ENCODE results near the gene ATAD3A. TPM values are rescaled to one million over a fixed set of nuclear protein-coding genes. Genes with fewer than 3 reads are reported as not detected.
"Not testable (repeated sequence)": the region's sequence is repeated elsewhere in the genome, so short reads cannot be mapped to it uniquely, and the experiment has no call there.

ATAD3A gene
- total RNA-seq, 1 experiment from 2014 or later: 63.2 TPM

- ChIA-PET CTCF (interaction anchor here (0.7 kb wide), 1 partner anchor 14 kb away, joined by 3 read pairs; no protein-coding TSS in a partner anchor), POLR2A (interaction anchor here (0.7 to 1.0 kb wide), 2 partner anchors 13 to 16 kb away, joined by 3 read pairs; no protein-coding TSS in a partner anchor)
- H3K4me1 Mint-ChIP-seq (ENCODE audit: insufficient read depth, unreplicated experiment); intact Hi-C loops (cut with micrococcal nuclease); H3K4me3 Mint-ChIP-seq (ENCODE audit: unreplicated experiment); H3K27me3 Mint-ChIP-seq (ENCODE audit: insufficient read depth, unreplicated experiment); H3K27ac Mint-ChIP-seq (ENCODE audit: low read depth, unreplicated experiment); DNase-seq (ENCODE audit: unreplicated experiment); BruUV-seq (replicated peaks); H3K9me3 Mint-ChIP-seq (ENCODE audit: unreplicated experiment): not testable (repeated sequence)
- peaks cover 62% of the 10 kb centered on the region for H3K36me3 Mint-ChIP-seq (ENCODE audit: insufficient read depth, unreplicated experiment)
Observed at GRCh38 chr1:1557688-1558087, 45.7 kb downstream of the ATAD3A start.

DNA sequence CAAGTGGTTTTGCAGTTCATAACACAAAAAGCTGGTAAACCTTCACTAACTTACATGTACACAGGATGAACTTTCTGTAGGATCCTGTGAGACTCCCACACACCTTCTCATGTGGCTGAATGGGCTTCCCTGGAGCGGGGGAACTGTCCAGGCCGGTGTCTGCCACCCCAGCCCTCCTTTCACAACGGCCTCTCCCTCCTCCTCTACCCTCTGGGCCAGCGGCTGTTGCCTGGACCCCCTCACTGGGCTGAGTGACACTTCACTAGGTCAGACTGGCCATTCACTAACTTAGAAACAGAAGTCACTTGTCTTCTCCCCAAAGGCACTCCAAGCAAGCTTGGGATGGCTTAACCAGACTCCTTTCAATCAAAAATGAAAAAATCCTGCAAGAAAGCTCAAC is 46.6 kb downstream of the ATAD3A start:
- TF ChIP-seq, protein P1, sequence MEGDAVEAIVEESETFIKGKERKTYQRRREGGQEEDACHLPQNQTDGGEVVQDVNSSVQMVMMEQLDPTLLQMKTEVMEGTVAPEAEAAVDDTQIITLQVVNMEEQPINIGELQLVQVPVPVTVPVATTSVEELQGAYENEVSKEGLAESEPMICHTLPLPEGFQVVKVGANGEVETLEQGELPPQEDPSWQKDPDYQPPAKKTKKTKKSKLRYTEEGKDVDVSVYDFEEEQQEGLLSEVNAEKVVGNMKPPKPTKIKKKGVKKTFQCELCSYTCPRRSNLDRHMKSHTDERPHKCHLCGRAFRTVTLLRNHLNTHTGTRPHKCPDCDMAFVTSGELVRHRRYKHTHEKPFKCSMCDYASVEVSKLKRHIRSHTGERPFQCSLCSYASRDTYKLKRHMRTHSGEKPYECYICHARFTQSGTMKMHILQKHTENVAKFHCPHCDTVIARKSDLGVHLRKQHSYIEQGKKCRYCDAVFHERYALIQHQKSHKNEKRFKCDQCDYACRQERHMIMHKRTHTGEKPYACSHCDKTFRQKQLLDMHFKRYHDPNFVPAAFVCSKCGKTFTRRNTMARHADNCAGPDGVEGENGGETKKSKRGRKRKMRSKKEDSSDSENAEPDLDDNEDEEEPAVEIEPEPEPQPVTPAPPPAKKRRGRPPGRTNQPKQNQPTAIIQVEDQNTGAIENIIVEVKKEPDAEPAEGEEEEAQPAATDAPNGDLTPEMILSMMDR (IDR thresholded peaks at IDR 0.05; ENCODE audit: unreplicated experiment): no peak
- Mint-ChIP-seq H3K27ac (ENCODE audit: low read depth, unreplicated experiment) (no peak overlapping the region), H3K4me1 (ENCODE audit: insufficient read depth, unreplicated experiment) (peaks cover 8% of the 10 kb centered on the region), H3K4me3 (ENCODE audit: unreplicated experiment) (no peak overlapping the region), H3K36me3 (ENCODE audit: insufficient read depth, unreplicated experiment) (peaks cover 70% of the 10 kb centered on the region), H3K9me3 (ENCODE audit: unreplicated experiment) (no peaks in the 10 kb centered on the region), H3K27me3 (ENCODE audit: insufficient read depth, unreplicated experiment) (no peaks in the 10 kb centered on the region)
- ChIA-PET POLR2A (no interaction called here), CTCF (no interaction called here)
- intact Hi-C loops (cut with micrococcal nuclease): no loop called here
- DNase-seq (ENCODE audit: unreplicated experiment): no peak
- no TSS peak for BruUV-seq (replicated peaks)

GRCh38 chr1:1559066-1559465 is 47.1 kb downstream of the ATAD3A start:
- Mint-ChIP-seq H3K9me3 (ENCODE audit: unreplicated experiment) (no peaks in the 10 kb centered on the region), H3K4me1 (ENCODE audit: insufficient read depth, unreplicated experiment) (peaks cover 8% of the 10 kb centered on the region), H3K36me3 (ENCODE audit: insufficient read depth, unreplicated experiment) (peaks cover 75% of the 10 kb centered on the region), H3K27me3 (ENCODE audit: insufficient read depth, unreplicated experiment) (no peaks in the 10 kb centered on the region), H3K27ac (ENCODE audit: low read depth, unreplicated experiment) (no peak overlapping the region), H3K4me3 (ENCODE audit: unreplicated experiment) (no peak overlapping the region)
- BruUV-seq (replicated peaks): no TSS peak
- TF ChIP-seq, protein P1 (IDR thresholded peaks at IDR 0.05; ENCODE audit: unreplicated experiment): no peak
- CTCF ChIA-PET: no interaction called here
- intact Hi-C loops (cut with micrococcal nuclease): no loop called here
- POLR2A ChIA-PET: no interaction called here
- no peak for DNase-seq (ENCODE audit: unreplicated experiment)

DNA sequence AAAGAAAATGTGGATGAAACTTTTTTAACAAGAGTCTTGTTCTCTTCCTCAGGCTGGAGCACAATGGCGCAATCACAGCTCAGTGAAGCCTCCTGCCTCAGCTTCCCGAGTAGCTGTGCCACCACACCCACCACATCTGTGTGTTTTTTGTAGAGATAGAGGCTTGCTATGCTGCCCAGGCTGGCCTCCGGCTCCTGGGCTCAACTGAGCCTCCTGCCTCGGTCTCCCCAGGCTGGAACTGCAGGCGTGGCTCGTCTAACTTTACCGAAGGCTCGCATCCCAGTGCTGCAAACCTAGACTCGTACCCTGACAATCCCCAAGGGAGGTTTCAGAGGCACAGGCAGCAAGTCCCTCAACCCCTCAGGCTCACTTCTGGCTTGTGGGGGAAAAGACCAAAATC is 48.2 kb downstream of the ATAD3A start:
- no peak overlapping the region for H3K4me3 Mint-ChIP-seq (ENCODE audit: unreplicated experiment)
- intact Hi-C loops (cut with micrococcal nuclease): no loop called here
- DNase-seq (ENCODE audit: unreplicated experiment): no peak
- H3K4me1 Mint-ChIP-seq (ENCODE audit: insufficient read depth, unreplicated experiment): peaks cover 1% of the 10 kb centered on the region
- no peaks in the 10 kb centered on the region for H3K9me3 Mint-ChIP-seq (ENCODE audit: unreplicated experiment)
- H3K36me3 Mint-ChIP-seq (ENCODE audit: insufficient read depth, unreplicated experiment): peaks cover 82% of the 10 kb centered on the region
- no TSS peak for BruUV-seq (replicated peaks)
- POLR2A ChIA-PET: interaction anchor here (0.7 kb wide), 1 partner anchor 13 kb away, joined by 3 read pairs; no protein-coding TSS in a partner anchor
- no peak overlapping the region for H3K27ac Mint-ChIP-seq (ENCODE audit: low read depth, unreplicated experiment)
- TF ChIP-seq, protein P1 (IDR thresholded peaks at IDR 0.05; ENCODE audit: unreplicated experiment): no peak
- CTCF ChIA-PET: no interaction called here
- no peaks in the 10 kb centered on the region for H3K27me3 Mint-ChIP-seq (ENCODE audit: insufficient read depth, unreplicated experiment)

Data from MCF 10A (cell line).